ENCODE data around the gene WDFY1.

Gene WDFY1

GRCh38 chr2:223929571-223930102 is 15.5 kb downstream of the WDFY1 start:
- no peak for DNase-seq

- no peak for DNase-seq
Measured at GRCh38 chr2:223928113-223929006, 16.8 kb downstream of the WDFY1 start.

GRCh38 chr2:223925106-223925505 is 20.0 kb downstream of the WDFY1 start:
- peak; percentile 54 for DNase-seq

GRCh38 chr2:223923976-223924375 is 21.2 kb downstream of the WDFY1 start:
- DNase-seq, result no peak

- DNase-seq, result no peak
Measured at GRCh38 chr2:223922308-223922707, 22.8 kb downstream of the WDFY1 start.

- no peak for DNase-seq
Measured at GRCh38 chr2:223921204-223921603, 23.9 kb downstream of the WDFY1 start.

GRCh38 chr2:223920109-223920508 is 25.0 kb downstream of the WDFY1 start:
- DNase-seq, result no peak

- DNase-seq, result no peak
Measured at GRCh38 chr2:223918671-223919134, 26.4 kb downstream of the WDFY1 start.

GRCh38 chr2:223916181-223916920 is 28.8 kb downstream of the WDFY1 start:
- no peak for DNase-seq

GRCh38 chr2:223915071-223915470 is 30.1 kb downstream of the WDFY1 start:
- no peak for DNase-seq

GRCh38 chr2:223914324-223914723 is 30.8 kb downstream of the WDFY1 start:
- DNase-seq, result peak; percentile 29

GRCh38 chr2:223909001-223909741 is 36.0 kb downstream of the WDFY1 start:
- no peak for DNase-seq

GRCh38 chr2:223908304-223908998 is 36.7 kb downstream of the WDFY1 start:
- no peak for DNase-seq

- DNase-seq, result no peak
Measured at GRCh38 chr2:223905996-223906395, 39.1 kb downstream of the WDFY1 start.

- no peak for DNase-seq
Measured at GRCh38 chr2:223901854-223902253, 43.3 kb downstream of the WDFY1 start.

GRCh38 chr2:223901311-223901710 is 43.8 kb downstream of the WDFY1 start:
- DNase-seq, result no peak

GRCh38 chr2:223900531-223900930 is 44.6 kb downstream of the WDFY1 start:
- no peak for DNase-seq

GRCh38 chr2:223900066-223900465 is 45.1 kb downstream of the WDFY1 start:
- DNase-seq, result no peak

- DNase-seq, result no peak
Measured at GRCh38 chr2:223897669-223898330, 47.3 kb downstream of the WDFY1 start.

- DNase-seq, result peak; percentile 41
Measured at GRCh38 chr2:223896833-223897311, 48.3 kb downstream of the WDFY1 start.

- DNase-seq, result no peak
Measured at GRCh38 chr2:223894968-223895367, 50.2 kb downstream of the WDFY1 start.

GRCh38 chr2:223894009-223894408 is 51.1 kb downstream of the WDFY1 start:
- no peak for DNase-seq

Data from HCEC 1CT (cell line).